ENCODE measurements around the gene MMP25.
"Not testable (repeated sequence)": the region's sequence is repeated elsewhere in the genome, so short reads cannot be mapped to it uniquely, and the experiment has no call there.

Gene MMP25

DNA sequence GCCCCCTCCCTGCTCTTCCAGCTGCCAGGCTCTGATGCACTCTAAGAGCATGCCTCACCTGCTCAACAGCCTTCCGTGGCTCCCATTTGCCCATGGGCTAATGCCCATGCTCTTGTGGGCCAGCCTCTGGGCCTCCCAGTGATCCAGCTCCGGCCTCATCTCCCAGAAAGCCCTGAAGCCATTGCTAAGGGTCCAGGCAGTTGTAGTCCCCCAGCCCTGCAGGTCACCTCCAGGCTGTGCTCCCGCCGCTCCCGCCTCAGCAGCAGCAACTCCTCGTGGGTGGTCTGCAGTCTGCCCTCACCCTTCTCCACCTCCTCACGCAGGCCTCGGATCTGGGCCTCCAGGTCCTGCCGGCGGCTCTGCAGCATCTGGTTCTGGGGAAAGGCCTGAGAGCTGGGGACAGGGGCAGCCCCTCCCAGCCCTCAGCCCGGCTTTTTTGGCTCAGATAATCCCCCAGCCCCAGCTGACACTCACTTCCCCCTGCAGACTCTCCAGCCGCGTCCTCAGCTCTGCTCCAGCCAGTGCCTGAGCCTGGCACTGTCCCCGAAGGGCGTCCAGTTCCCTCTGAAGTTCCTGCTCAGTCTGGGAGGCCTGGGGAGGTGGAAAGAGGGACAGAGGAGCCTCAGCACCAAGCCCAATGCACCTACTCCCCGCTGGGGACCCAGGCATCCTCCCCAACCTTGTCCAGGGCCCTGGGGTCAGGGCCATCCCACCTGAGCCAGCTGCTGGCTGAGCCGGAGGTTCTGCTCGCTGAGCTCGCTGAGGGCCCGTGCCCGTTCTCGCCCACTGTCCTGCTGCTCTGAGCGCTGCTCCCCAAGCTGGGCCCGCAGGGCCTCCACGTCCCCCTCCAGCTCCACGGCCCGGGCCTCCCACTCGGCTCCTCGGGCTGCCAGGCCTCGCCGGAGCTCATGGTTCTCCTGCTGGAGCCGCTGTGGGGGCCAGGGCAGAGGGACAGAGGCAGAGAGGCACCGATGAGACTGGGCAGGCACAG, 15.8 kb upstream of the MMP25 start:
- DNase-seq: no peak

DNA sequence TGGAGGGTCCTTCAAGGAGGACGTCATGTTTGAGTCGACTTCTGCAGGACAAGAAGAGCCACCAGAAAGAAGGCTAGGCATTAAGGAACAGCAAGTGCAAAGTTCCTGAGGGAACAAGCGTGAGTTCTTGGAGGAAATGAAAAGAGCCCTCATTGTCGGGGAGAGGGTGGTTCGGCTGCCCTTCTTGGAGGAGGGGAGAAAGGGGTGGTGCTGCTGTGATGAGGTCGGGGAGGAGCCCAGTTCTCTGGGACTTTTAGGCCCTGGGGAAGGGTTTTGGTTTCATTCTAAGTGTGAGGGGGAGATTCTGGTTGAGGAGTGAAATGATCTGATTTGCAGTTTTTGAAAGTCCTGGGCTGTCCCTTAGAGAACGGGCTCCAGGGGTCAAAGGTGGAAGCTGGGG, 13.7 kb upstream of the MMP25 start:
- no peak for DNase-seq

- no peak for DNase-seq
Measured at GRCh38 chr16:3035289-3035971, 10.9 kb upstream of the MMP25 start.

GRCh38 chr16:3035972-3036725, 10.2 kb upstream of the MMP25 start:
- no peak for DNase-seq

GRCh38 chr16:3036726-3037315, 9.5 kb upstream of the MMP25 start, which contains the start of gene BICDL2:
TSS of gene BICDL2 (minus strand) at chr16:3036944. CDS start at chr16:3035496, 1,448 bp downstream.
- DNase-seq: no peak

DNA sequence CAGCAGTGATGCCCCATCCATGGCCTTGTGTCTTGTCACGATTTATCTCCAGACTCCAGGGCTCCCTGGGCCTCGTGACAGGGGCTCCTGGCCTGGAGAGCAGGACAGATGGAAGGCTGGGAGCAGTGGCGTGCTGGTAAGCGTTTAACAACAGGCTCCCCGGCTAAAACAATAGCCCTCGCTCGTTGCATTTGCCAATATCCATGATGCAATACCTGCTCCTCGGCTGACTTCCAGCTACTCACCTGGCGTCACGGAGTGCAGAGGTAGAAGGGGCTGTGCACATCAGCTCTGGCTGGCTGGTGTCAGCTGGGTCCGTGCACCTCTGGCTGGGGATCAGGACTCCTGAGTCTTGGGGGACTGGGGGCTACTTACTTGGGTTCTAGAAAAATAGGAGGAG, 8.1 kb upstream of the MMP25 start:
- no peak for DNase-seq

- no peak for DNase-seq
Measured at GRCh38 chr16:3038896-3039295, 7.5 kb upstream of the MMP25 start.

- no peak for DNase-seq
Measured at GRCh38 chr16:3042376-3042775, 4.0 kb upstream of the MMP25 start.

DNA sequence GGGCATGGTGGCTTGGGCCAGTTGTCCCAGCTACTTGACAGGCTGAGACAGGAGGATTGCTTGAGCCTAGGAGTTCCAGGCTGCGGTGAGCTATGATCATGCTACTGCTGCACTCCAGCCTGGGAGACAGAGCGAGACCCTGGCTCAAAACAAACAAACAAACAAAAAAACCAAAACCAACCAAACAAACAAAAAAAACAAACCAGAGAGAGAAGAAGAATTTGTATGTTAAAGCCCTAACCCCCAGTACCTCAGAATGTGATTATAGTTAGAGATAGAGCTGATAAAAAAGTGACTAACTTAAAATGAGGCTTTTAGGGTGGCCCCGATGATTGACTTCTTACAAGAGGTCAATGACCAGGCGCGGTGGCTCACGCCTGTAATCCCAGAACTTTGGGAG, 1.7 kb upstream of the MMP25 start:
- DNase-seq: no peak

DNA sequence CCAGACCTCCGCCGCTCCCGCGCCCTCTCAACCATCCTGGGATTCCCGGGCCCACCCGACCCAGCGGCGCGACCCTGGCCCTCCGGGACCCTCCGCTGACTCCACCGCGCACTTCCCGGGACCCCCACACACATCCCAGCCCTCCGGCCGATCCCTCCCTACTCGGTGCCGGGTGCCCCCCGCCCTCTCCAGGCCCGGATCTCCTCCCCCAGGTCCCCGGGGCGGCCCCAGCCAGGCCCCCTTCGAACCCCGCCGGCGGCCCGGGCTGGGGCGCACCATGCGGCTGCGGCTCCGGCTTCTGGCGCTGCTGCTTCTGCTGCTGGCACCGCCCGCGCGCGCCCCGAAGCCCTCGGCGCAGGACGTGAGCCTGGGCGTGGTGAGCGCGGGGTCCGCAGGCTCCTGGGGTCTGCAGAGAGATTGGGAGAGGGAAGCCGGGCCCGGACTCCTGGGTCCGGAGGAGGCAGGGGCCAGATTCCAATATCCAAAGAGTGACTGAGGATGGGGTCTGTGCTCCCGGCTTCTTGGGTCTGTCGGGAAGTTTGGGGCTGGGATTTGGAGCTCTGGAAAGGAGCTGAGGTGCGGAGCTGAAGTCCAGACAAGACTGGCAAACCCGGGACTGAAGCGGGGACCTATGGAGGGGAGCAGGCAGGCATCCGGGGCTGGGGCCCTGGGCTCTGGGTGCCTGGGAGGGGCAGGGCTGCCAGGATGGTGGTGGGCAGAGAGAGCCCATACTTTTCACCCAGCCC, 453 bp downstream of the MMP25 start:
- DNase-seq: no peak

- no peak for DNase-seq
Measured at GRCh38 chr16:3047387-3047720, 993 bp downstream of the MMP25 start.

DNA sequence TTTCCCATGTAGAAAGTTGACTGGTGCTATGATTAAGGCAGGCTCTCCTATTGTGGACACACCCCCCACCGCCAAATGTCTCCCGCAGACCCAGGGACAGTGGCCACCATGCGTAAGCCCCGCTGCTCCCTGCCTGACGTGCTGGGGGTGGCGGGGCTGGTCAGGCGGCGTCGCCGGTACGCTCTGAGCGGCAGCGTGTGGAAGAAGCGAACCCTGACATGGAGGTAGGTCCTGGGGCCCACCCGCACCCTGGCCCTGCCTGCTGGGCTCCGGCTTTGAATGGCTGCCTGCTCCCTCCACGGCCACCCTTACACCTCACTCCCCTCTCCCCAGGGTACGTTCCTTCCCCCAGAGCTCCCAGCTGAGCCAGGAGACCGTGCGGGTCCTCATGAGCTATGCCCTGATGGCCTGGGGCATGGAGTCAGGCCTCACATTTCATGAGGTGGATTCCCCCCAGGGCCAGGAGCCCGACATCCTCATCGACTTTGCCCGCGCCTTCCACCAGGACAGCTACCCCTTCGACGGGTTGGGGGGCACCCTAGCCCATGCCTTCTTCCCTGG, 3.6 kb downstream of the MMP25 start:
- DNase-seq: no peak

GRCh38 chr16:3050487-3050886, 4.1 kb downstream of the MMP25 start:
- DNase-seq: no peak

DNA sequence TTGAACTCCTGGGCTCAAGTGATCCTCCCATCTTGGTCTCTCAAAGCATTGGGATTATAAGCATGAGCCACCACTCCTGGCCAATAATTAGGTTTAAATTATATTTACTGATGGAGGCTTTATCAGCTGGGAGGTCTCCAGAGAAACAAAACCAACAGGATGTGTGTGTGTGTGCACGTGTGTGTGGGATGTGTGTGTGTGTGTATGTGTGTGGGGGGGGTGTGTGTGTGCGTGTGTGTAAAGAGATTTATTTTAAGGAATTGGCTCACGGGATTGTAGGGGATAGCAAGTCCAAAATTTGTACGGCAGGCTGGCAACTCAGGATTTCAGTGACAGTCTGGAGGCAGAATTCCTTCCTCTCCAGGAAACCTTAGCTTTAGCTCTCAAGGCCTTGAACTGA, 4.6 kb downstream of the MMP25 start:
- DNase-seq: no peak

- no peak for DNase-seq
Measured at GRCh38 chr16:3051494-3051893, 5.1 kb downstream of the MMP25 start.

DNA sequence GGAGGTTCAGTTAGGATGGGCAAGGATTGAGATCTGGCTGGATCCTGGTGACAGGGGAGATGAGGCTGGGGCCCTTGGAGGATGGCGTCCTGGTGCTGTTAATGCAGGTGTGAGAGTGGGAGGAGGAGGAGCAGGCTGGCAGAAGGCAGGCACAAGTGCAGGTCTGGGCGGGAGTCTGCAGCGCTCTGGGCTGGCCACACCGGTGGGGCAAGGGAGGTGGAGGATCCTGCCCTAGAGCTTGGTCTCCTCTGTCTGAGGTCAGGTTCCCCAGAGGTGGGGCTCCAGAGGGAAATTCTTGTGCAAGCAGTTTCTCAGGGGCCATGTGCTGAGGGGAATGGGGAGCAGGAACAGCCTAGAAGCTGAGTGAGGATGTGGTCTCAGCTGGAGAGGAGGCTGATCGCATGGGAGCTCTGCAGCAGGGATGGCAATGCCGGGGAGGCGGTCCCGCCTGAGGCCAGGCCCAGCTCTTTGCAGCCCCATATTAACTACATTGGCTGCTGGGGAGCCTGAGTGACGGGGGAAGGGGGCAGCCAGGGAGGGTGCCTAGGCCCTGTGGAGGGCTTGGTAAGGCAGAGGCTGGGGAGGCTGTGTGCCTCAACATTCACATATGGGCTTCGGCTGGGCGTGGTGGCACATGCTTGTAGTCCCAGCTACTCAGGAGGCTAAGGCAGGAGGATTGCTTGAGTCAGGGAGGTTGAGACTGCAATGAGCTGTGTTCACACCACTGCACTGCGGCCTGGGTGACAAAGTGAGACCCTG, 6.4 kb downstream of the MMP25 start:
- not testable (repeated sequence) for DNase-seq

- not testable (repeated sequence) for DNase-seq
Measured at GRCh38 chr16:3053330-3053710, 7.0 kb downstream of the MMP25 start.

- DNase-seq: no peak
Measured at GRCh38 chr16:3054965-3055733, 8.8 kb downstream of the MMP25 start.

GRCh38 chr16:3055734-3056115, 9.4 kb downstream of the MMP25 start:
- not testable (repeated sequence) for DNase-seq
